ENCODE results near the gene THADA.

THADA gene

DNA sequence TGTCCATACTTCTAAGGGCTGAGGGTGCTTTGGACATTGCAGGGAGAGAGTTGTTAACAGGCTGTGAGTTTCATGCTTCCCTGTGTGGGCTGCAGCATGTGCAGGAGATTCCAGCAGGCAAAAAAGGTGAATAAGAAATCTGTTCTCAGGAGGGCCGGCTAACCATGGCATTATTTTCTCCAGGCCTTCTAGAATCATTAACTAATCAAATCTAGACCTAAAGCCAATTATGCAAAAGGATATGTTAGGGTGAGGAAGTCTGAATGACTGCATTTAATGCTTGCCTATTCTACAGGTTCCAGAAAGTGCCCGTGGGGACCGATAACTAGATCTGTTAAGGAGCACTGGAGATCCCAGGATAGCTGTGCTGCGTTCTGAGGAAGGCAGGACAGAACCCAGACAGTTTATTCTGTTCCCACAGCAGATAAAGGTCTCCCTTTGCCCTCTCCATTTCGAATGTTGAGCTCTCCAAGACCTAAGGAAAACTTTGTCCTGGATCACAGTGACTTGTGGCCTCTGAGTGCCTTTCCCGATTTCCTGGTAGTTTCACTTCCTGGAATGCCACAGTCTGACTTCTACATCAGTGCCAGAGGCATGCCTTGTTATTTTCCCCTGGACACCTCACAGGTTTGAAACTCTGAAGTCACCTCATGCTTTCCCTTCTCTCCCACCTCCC, 319.4 kb downstream of the THADA start:
- peaks cover 5% of the 10 kb centered on the region for H3K4me1 ChIP-seq (ENCODE audit: insufficient read depth, poor library complexity, severe bottlenecking)
- no peak overlapping the region for H3K27ac ChIP-seq (ENCODE audit: poor library complexity, severe bottlenecking)
- no peak overlapping the region for H3K4me3 ChIP-seq (ENCODE audit: severe bottlenecking)
- H3K36me3 ChIP-seq (ENCODE audit: low read depth) = no peaks in the 10 kb centered on the region
- TF ChIP-seq, protein P1, sequence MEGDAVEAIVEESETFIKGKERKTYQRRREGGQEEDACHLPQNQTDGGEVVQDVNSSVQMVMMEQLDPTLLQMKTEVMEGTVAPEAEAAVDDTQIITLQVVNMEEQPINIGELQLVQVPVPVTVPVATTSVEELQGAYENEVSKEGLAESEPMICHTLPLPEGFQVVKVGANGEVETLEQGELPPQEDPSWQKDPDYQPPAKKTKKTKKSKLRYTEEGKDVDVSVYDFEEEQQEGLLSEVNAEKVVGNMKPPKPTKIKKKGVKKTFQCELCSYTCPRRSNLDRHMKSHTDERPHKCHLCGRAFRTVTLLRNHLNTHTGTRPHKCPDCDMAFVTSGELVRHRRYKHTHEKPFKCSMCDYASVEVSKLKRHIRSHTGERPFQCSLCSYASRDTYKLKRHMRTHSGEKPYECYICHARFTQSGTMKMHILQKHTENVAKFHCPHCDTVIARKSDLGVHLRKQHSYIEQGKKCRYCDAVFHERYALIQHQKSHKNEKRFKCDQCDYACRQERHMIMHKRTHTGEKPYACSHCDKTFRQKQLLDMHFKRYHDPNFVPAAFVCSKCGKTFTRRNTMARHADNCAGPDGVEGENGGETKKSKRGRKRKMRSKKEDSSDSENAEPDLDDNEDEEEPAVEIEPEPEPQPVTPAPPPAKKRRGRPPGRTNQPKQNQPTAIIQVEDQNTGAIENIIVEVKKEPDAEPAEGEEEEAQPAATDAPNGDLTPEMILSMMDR (IDR thresholded peaks at IDR 0.05; ENCODE audit: poor library complexity, severe bottlenecking) = no peak
- no peak for ATAC-seq (ENCODE audit: low read depth)
- H3K9me3 ChIP-seq (ENCODE audit: severe bottlenecking) = no peaks in the 10 kb centered on the region
- no peaks in the 10 kb centered on the region for H3K27me3 ChIP-seq (ENCODE audit: insufficient read depth, poor library complexity, severe bottlenecking)
- no peak for DNase-seq (ENCODE audit: low spot score)

DNA sequence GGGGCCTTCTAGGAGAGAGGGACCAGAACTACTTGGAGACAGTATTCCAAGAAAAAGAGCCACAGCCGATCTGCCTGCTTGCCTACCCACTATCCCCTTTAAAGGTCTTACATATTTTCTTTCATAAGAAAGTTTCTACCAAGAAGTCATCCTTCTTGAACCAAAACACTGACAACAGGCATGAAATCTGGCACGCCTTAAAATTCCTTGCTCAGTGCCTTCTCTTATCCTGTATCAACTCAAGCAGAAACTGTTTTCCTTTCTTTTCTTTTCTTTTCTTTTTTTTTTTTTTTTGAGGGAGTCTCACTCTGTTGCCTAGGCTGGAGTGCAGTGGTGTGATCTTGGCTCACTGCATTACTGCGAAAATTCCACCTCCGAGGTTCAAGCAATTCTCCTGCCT, 321.1 kb downstream of the THADA start:
- no peak for ATAC-seq (ENCODE audit: low read depth)
- no peak overlapping the region for H3K4me3 ChIP-seq (ENCODE audit: severe bottlenecking)
- peaks cover 5% of the 10 kb centered on the region for H3K4me1 ChIP-seq (ENCODE audit: insufficient read depth, poor library complexity, severe bottlenecking)
- H3K27ac ChIP-seq (ENCODE audit: poor library complexity, severe bottlenecking) = no peak overlapping the region
- H3K27me3 ChIP-seq (ENCODE audit: insufficient read depth, poor library complexity, severe bottlenecking) = no peaks in the 10 kb centered on the region
- H3K36me3 ChIP-seq (ENCODE audit: low read depth) = no peaks in the 10 kb centered on the region
- TF ChIP-seq, protein P1 (IDR thresholded peaks at IDR 0.05; ENCODE audit: poor library complexity, severe bottlenecking) = no peak
- DNase-seq (ENCODE audit: low spot score) = no peak
- H3K9me3 ChIP-seq (ENCODE audit: severe bottlenecking) = no peaks in the 10 kb centered on the region

DNA sequence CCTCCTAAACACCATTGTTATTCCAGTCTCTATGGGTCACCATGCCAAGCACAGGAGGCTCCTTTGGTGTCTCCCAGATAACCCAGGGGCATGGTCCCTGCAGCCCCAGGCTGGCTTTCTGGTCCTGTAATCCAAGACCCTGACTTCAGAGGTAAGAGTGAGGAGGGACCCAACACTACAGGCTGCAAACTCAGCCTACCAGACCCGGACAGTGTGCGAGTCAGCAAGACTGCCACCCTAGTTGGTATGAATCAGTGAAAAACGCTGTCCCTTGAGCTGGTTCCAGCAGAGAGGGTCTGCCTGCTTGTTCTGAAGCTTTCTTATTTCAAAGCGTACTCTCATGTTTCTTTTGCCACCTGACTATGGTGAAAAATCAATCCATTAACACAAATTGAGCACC, 321.8 kb downstream of the THADA start:
- no peak overlapping the region for H3K4me3 ChIP-seq (ENCODE audit: severe bottlenecking)
- H3K9me3 ChIP-seq (ENCODE audit: severe bottlenecking) = no peaks in the 10 kb centered on the region
- H3K36me3 ChIP-seq (ENCODE audit: low read depth) = no peaks in the 10 kb centered on the region
- peaks cover 5% of the 10 kb centered on the region for H3K4me1 ChIP-seq (ENCODE audit: insufficient read depth, poor library complexity, severe bottlenecking)
- no peak for ATAC-seq (ENCODE audit: low read depth)
- no peak overlapping the region for H3K27ac ChIP-seq (ENCODE audit: poor library complexity, severe bottlenecking)
- no peaks in the 10 kb centered on the region for H3K27me3 ChIP-seq (ENCODE audit: insufficient read depth, poor library complexity, severe bottlenecking)
- no peak for DNase-seq (ENCODE audit: low spot score)
- TF ChIP-seq, protein P1 (IDR thresholded peaks at IDR 0.05; ENCODE audit: poor library complexity, severe bottlenecking) = no peak

DNA sequence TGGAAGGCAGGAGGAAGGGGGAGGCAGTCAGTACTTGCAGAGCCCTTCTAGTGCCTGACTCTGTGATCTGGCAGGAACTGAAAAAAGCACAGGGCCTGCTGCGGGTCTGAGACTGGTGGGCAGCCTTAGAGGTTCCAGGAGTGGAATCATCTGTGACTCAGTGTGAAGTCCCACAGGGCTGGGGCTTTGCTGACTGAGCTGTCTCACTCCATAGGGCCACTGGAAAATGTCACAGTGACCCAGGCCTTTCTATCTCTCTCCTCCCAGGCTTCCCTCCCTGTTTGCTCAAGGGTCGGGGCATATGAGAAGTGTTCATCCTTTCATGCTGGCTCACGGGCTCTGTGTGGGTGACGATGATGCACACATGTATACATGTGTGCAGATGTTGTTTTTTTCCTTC, 322.3 kb downstream of the THADA start:
- ATAC-seq (ENCODE audit: low read depth) = no peak
- no peak overlapping the region for H3K27ac ChIP-seq (ENCODE audit: poor library complexity, severe bottlenecking)
- no peak for DNase-seq (ENCODE audit: low spot score)
- H3K9me3 ChIP-seq (ENCODE audit: severe bottlenecking) = no peaks in the 10 kb centered on the region
- H3K36me3 ChIP-seq (ENCODE audit: low read depth) = no peaks in the 10 kb centered on the region
- TF ChIP-seq, protein P1 (IDR thresholded peaks at IDR 0.05; ENCODE audit: poor library complexity, severe bottlenecking) = no peak
- H3K4me1 ChIP-seq (ENCODE audit: insufficient read depth, poor library complexity, severe bottlenecking) = peaks cover 5% of the 10 kb centered on the region
- H3K27me3 ChIP-seq (ENCODE audit: insufficient read depth, poor library complexity, severe bottlenecking) = no peaks in the 10 kb centered on the region
- no peak overlapping the region for H3K4me3 ChIP-seq (ENCODE audit: severe bottlenecking)

DNA sequence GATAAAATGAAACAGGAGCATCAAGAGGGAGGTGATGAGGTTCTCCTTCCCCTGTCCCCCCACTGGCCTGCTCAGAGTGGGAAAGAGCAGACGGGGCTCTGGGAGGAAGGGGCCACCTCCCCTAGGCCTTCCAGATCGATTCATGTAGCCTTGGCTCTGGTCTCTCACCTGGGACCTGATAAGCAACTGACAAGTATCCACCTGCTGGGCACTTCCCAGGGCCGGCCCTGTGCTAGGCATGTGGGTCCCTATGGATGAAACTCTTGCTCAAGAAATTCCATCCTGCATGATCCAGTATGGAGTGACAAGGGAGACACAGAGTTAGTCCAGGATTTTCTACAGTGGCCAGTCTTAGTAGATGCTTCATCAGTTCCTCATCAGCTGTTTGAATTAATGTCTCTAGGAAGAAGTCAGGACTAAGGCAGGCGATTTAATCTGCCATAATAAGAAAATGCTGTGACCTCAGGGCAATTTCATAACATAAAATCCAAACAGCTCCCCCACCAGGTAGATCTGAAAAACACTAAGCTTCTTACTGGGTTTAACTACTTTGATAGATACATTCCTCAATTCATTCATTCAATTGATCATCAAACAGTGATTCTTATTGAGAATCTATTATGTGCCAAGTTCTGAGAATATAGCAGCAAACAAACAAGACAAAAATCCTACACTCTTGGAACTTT, 324.8 kb downstream of the THADA start:
- H3K36me3 ChIP-seq (ENCODE audit: low read depth) = no peaks in the 10 kb centered on the region
- H3K4me3 ChIP-seq (ENCODE audit: severe bottlenecking) = no peak overlapping the region
- H3K4me1 ChIP-seq (ENCODE audit: insufficient read depth, poor library complexity, severe bottlenecking) = no peaks in the 10 kb centered on the region
- no peak overlapping the region for H3K27ac ChIP-seq (ENCODE audit: poor library complexity, severe bottlenecking)
- H3K9me3 ChIP-seq (ENCODE audit: severe bottlenecking) = no peaks in the 10 kb centered on the region
- no peaks in the 10 kb centered on the region for H3K27me3 ChIP-seq (ENCODE audit: insufficient read depth, poor library complexity, severe bottlenecking)
- DNase-seq (ENCODE audit: low spot score) (no peak), ATAC-seq (ENCODE audit: low read depth) (no peak)
- TF ChIP-seq, protein P1 (IDR thresholded peaks at IDR 0.05; ENCODE audit: poor library complexity, severe bottlenecking) = no peak

All from RWPE2 (cell line).